Lung (tissue), 12 donors: ENCODE measurements around the gene MMEL1. TPM values are rescaled to one million over a fixed set of nuclear protein-coding genes. Genes with fewer than 3 reads are reported as not detected.

Experiments used
- ATAC-seq: fragments of 200-7000 bp; cut with Tn5 transposase; one replicate; pipeline ENCODE4 v1.9.1; 2020; ENCODE audit warnings: moderate number of reproducible peaks; ENCODE audit not compliant: insufficient read depth, low FRiP score
- DNase-seq, 3 donors: peaks; one replicate each; pipeline ENCODE4 v3.0.0-alpha.2; 2013 to 2017
- H3K27ac ChIP-seq, 2 donors: one replicate each; pipeline ENCODE4 v1.5.1; 2013; ENCODE audit warnings: mild to moderate bottlenecking in 2 of 2, moderate library complexity in 2 of 2, control low read depth in 1 of 2, inconsistent platforms in 1 of 2, low read depth in 1 of 2, low read length in 1 of 2
- H3K27me3 ChIP-seq, 3 donors: one replicate each; pipeline ENCODE4 v1.5.1; 2013; ENCODE audit warnings: low read length in 2 of 3; ENCODE audit not compliant: control insufficient read depth in 3 of 3, insufficient read depth in 3 of 3
- H3K36me3 ChIP-seq, 4 donors: one replicate each; pipeline ENCODE4 v1.5.1; 2013; ENCODE audit warnings: low read length in 4 of 4, mild to moderate bottlenecking in 1 of 4, moderate library complexity in 1 of 4; ENCODE audit not compliant: control insufficient read depth in 4 of 4, insufficient read depth in 4 of 4
- H3K4me1 ChIP-seq, 5 donors: one replicate each; pipeline ENCODE4 v1.5.1; 2013; ENCODE audit warnings: low read length in 5 of 5, mild to moderate bottlenecking in 2 of 5, moderate library complexity in 1 of 5; ENCODE audit not compliant: control insufficient read depth in 5 of 5, insufficient read depth in 5 of 5
- H3K4me3 ChIP-seq: one replicate; pipeline ENCODE4 v1.5.1; 2013; ENCODE audit warnings: mild to moderate bottlenecking, control low read depth, moderate library complexity
- H3K9ac ChIP-seq, 2 donors: one replicate each; pipeline ENCODE4 v1.5.1; 2013; ENCODE audit warnings: low read length in 2 of 2, control low read depth in 1 of 2; ENCODE audit not compliant: insufficient read depth in 1 of 2
- H3K9me3 ChIP-seq, 4 donors: one replicate each; pipeline ENCODE4 v1.5.1; 2013; ENCODE audit warnings: low read length in 3 of 4, mild to moderate bottlenecking in 1 of 4, moderate library complexity in 1 of 4; ENCODE audit not compliant: control insufficient read depth in 4 of 4, insufficient read depth in 3 of 4
- CTCF ChIP-seq: IDR thresholded peaks from 2 replicates; pipeline ENCODE4 v1.5.1; 2012; ENCODE audit warnings: mild to moderate bottlenecking; ENCODE audit errors: control extremely low read depth, extremely low read depth
- WGBS, 2 donors: extraction: QIAGEN DNeasy Blood & Tissue Kit; methylation state at CpG; one replicate each; pipeline ENCODE4 v1.1.7; 2013; 5-methylcytosine and 5-hydroxymethylcytosine counted together
- polyA plus RNA-seq, 2 donors: library from polyadenylated mRNA; stranded (reverse); fragments of 200-250 nt; gene quantifications; one replicate each; pipeline ENCODE4 v1.2.1, GENCODE V29; 2013
- total RNA-seq, 2 donors: library from RNA; depleted of rRNA in 1 of 2; stranded (reverse); fragments of >200 nt in 1 of 2; gene quantifications; one replicate each; pipeline ENCODE4 v1.2.1, GENCODE V29; 2014 to 2021
- donor health status: control.
- donor health status: control.
- donor health status: Bipolar disorder and iron deficiency.
- donor health status: healthy.
- donor health status: DM: yes; HTN: yes; CAD: no.

MMEL1 gene
- total and polyA plus RNA-seq, 4 donors, result 4.0 to 8.4 (median 6.0) TPM

- H3K4me3 ChIP-seq, result no peak overlapping the region
- peaks cover 0 to 5% (median 0%) of the 10 kb centered on the region in 4 donors for H3K9me3 ChIP-seq
- no peaks in the 10 kb centered on the region for H3K36me3 ChIP-seq
- peaks cover 0 to 11% (median 0%) of the 10 kb centered on the region in 5 donors for H3K4me1 ChIP-seq
- H3K9ac ChIP-seq, result no peak overlapping the region
- DNase-seq (no peak), ATAC-seq (no peak)
- no peaks in the 10 kb centered on the region for H3K27me3 ChIP-seq
- 88 to 89% methylated on average over 18 of the region's 18 CpGs for WGBS, 2 donors
- no peak overlapping the region for H3K27ac ChIP-seq
- TF ChIP-seq CTCF, result no peak
Observed at GRCh38 chr1:2601721-2602303, 31.0 kb downstream of the MMEL1 start.

DNA sequence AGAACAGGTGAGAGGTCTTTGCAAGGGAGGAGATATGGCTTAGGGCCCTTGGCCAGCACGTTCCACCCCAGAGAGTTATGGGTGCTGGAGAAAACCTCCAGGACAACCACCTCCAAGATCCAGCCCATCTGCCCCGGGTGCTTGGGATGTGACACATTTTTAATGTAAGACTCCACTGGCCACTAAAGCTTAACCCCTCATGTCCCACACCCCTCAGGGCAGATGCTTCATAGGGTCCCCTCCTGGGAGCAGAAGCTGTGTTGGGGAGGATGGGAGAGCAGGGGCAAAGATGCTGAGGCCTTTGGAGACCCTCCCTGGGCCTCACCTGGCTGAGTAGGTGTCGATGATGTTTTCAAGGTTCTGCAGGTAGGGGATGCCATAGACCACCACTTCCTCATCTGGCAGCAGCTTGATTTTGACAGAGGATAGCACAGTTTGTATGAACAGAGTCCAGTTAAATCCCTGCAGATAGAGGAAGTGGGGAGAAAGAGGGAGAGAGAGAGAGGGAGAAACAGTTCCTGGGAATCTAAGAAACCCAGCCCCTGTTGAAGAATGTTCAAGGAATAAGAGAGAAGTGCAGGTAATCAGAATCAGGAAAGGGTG is 34.4 kb downstream of the MMEL1 start:
- WGBS, 2 donors, result 78 to 84% methylated on average over 3 of the region's 3 CpGs
- H3K27ac ChIP-seq, result no peak overlapping the region
- H3K9ac ChIP-seq, result no peak overlapping the region
- peaks cover 0 to 5% (median 0%) of the 10 kb centered on the region in 4 donors for H3K9me3 ChIP-seq
- ATAC-seq, result no peak
- H3K27me3 ChIP-seq, result no peaks in the 10 kb centered on the region
- DNase-seq, result no peak
- H3K4me3 ChIP-seq, result no peak overlapping the region
- H3K4me1 ChIP-seq, result peaks cover 0 to 10% (median 6%) of the 10 kb centered on the region in 5 donors
- H3K36me3 ChIP-seq, result no peaks in the 10 kb centered on the region
- TF ChIP-seq CTCF, result no peak

DNA sequence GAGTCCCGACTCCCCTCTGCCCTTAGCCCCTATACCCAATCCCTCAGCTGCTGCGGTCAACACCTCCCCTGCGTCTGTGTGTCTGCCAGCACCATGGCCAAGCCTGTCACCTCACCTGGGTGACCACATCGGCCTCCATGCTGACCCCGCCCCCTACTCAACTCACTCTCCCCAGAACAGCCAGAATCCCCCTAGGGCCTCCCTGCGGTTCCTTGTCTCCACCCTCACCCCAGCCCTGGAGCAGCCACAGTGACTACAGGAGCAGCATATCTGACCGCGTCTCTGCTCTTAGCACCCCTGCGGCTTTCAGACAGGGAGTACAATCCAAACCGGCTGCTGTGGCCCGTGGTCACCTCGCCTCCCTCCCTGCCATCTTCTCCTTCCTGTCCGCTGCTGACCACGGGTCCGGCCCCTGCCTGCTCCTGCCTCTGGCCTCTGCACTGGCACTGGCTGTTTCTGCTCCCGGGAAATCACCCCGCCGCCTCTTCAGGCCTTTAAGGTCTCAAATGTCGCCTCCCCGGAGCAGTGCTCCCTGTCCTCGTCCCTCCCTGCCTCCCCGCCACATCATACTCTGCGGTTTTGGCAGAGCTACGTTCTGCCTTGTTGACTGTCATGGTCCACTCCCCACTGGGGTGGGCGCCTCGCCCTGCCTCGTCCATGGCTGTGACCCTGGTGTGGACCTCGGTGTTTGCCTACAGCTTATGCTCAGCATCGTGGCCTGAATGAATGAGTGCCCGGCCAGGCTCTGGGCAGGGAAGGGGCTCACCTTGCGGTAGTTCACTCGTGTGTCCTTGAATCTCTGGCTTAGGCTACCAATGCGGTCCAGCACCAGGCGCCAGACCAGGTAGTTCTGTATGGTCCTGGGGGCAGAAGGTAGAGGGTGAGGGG is 35.1 kb downstream of the MMEL1 start:
- H3K9ac ChIP-seq, result no peak overlapping the region
- H3K27me3 ChIP-seq, result no peaks in the 10 kb centered on the region
- no peak for DNase-seq
- H3K4me1 ChIP-seq, result peaks cover 0 to 17% (median 10%) of the 10 kb centered on the region in 5 donors
- no peak for TF ChIP-seq CTCF
- H3K9me3 ChIP-seq, result peaks cover 0 to 5% (median 0%) of the 10 kb centered on the region in 4 donors
- no peaks in the 10 kb centered on the region for H3K36me3 ChIP-seq
- H3K27ac ChIP-seq, result no peak overlapping the region
- no peak for ATAC-seq
- H3K4me3 ChIP-seq, result no peak overlapping the region
- 74 to 79% methylated on average over 34 of the region's 34 CpGs for WGBS, 2 donors
